Activated CD4-positive, alpha-beta T cell treated with anti-CD3 and anti-CD28 coated beads, Interleukin-2, amount 50 U/mL, for 24 hours (primary cell): Measurements from ENCODE around the gene CPSF4L.

ENCODE experiments used
- DNase-seq, 2 donors: peaks; one replicate each; pipeline ENCODE4 v3.0.0-alpha.2; 2020; ENCODE audit warnings: low read depth in 1 of 2, low spot score in 1 of 2

CPSF4L gene

GRCh38 chr17:73203788-73204479 lies 57.7 kb downstream of the CPSF4L start:
- no peak for DNase-seq

- no peak for DNase-seq
These were observed 58.4 kb downstream of the CPSF4L start for GRCh38 chr17:73203135-73203787.

GRCh38 chr17:73201215-73202069 lies 60.2 kb downstream of the CPSF4L start:
- no peak for DNase-seq

- no peak for DNase-seq
These were observed 61.2 kb downstream of the CPSF4L start for GRCh38 chr17:73200476-73200875.

- DNase-seq: no peak
These were observed 61.8 kb downstream of the CPSF4L start for GRCh38 chr17:73199751-73200317.

- no peak for DNase-seq
These were observed 62.8 kb downstream of the CPSF4L start for GRCh38 chr17:73198930-73199260.
